K562 (cell line): ENCODE data around the gene RSPH1. TPM values are rescaled to one million over a fixed set of nuclear protein-coding genes. Genes with fewer than 3 reads are reported as not detected.

Experiments
- ARHGAP35 ChIP-seq: fragments of 450-650 bp; IDR thresholded peaks from 2 replicates; pipeline ENCODE4 v1.6.1; 2018; ENCODE audit not compliant: partially characterized antibody
- CBX5 ChIP-seq: IDR thresholded peaks from 2 replicates; pipeline ENCODE4 v1.6.1; 2014; ENCODE audit warnings: low read depth, borderline replicate concordance
- ETS2 ChIP-seq: IDR thresholded peaks from 2 replicates; pipeline ENCODE4 v1.6.1; 2016; ENCODE audit warnings: borderline replicate concordance, missing genetic modification characterization, mild to moderate bottlenecking, moderate library complexity, missing compliant biosample characterization; ENCODE audit not compliant: poor library complexity, severe bottlenecking
- HIVEP1 ChIP-seq: fragments of 250-450 bp; sonication (Bioruptor Pico); IDR thresholded peaks from 2 replicates; pipeline ENCODE4 v1.4.0; 2020; ENCODE audit warnings: mild to moderate bottlenecking
- NFE2L1 ChIP-seq: fragments of 450-650 bp; IDR thresholded peaks from 2 replicates; pipeline ENCODE4 v1.6.1; 2016; ENCODE audit warnings: missing genetic modification characterization, low read depth, mild to moderate bottlenecking, missing compliant biosample characterization, moderate library complexity, borderline replicate concordance
- POLR3A ChIP-seq: IDR thresholded peaks from 2 replicates; pipeline ENCODE4 v1.6.1; 2011; ENCODE audit warnings: borderline replicate concordance, mild to moderate bottlenecking, moderate library complexity; ENCODE audit not compliant: insufficient read length, insufficient read depth; ENCODE audit errors: extremely low read depth
- SPI1 ChIP-seq: IDR thresholded peaks from 2 replicates; pipeline ENCODE4 v1.6.1; 2011; ENCODE audit warnings: low read depth, low read length, control low read depth, borderline replicate concordance
- TAF9B ChIP-seq: fragments of 450-650 bp; IDR thresholded peaks from 2 replicates; pipeline ENCODE4 v1.6.1; 2018; ENCODE audit warnings: mild to moderate bottlenecking; ENCODE audit not compliant: partially characterized antibody
- ZC3H11A ChIP-seq: IDR thresholded peaks from 2 replicates; pipeline ENCODE4 v1.6.1; 2012; ENCODE audit warnings: low read depth, low read length, improper control_type of control experiment
- polyA plus RNA-seq, 8 experiments: library from polyadenylated mRNA; depleted of rRNA in 4 of 8; stranded (reverse) in 5 of 8; unstranded in 3 of 8; fragments of >200 nt; fragmentation: Nextera tagmentation in 2 of 8; fragmentation: Illumina TruSeq in 1 of 8; extraction: Ambion mirVana in 2 of 8; extraction: Trizol in 1 of 8; gene quantifications; 2 replicates each; pipeline versions ENCODE4 v1.2.1 to v1.2.3, GENCODE V29; 2011 to 2014; ENCODE audit warnings: inconsistent platforms in 1 of 8, missing spikeins in 1 of 8
- total RNA-seq, 7 experiments: library from RNA; depleted of rRNA in 6 of 7; stranded (reverse); fragments of >200 nt in 6 of 7; fragmentation: Illumina TruSeq in 2 of 7; extraction: Trizol in 2 of 7; gene quantifications; 2 replicates each; pipeline versions ENCODE4 v1.2.1 to v1.2.3, GENCODE V29; 2011 to 2021; ENCODE audit warnings: low replicate concordance in 1 of 7
- TF ChIP-seq, protein P1 (sequence below): fragments of 450-650 bp; IDR thresholded peaks from 2 replicates; pipeline ENCODE4 v1.6.1; 2017; ENCODE audit warnings: antibody characterized with exemption

RSPH1 gene
- total and polyA plus RNA-seq, 9 of the 15 experiments (the other 6 are each of a cell fraction or from before 2014, with no cell fraction given): 0.17 TPM; not detected in 8

DNA sequence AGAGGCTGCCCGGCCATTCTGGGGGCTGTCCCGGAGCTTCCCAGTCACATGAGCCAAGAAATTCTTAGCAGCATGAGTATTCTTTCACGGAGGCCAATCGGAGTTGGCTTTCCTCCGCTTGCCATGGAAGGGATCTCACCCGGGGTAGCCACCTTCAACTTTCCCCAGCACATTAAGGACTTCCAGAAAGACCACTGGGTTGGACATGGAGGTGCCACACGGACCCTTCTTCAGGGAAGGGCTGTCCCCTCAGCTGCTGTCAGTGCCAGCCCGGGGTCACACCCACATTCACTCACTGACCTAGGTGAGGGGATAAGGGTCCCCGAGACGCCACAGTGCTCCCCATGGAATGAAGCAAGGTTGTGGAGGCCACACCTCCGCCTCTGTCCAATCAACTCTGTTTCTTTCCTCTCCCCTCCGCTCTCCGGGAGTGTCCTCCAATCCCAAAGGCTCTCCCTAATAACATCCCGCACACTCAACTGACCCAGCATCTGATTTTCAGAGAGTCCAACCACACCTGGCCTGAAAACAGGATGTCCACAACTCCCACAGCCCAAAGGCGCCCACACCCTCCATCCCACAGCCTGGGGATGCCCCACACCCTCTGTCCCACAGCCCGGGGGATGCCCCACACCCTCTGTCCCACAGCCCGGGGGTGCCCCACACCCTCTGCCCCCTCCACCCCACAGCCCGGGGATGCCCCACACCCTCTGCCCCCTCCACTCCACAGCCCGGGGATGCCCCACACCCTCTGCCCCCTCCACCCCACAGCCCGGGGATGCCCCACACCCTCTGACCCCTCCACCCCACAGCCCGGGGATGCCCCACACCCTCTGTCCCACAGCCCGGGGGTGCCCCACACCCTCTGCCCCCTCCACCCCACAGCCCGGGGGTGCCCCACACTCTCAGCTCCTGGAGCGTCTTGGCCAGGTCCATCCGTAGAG lies 19.4 kb downstream of the RSPH1 start (continued):
- TF ChIP-seq, protein P1, sequence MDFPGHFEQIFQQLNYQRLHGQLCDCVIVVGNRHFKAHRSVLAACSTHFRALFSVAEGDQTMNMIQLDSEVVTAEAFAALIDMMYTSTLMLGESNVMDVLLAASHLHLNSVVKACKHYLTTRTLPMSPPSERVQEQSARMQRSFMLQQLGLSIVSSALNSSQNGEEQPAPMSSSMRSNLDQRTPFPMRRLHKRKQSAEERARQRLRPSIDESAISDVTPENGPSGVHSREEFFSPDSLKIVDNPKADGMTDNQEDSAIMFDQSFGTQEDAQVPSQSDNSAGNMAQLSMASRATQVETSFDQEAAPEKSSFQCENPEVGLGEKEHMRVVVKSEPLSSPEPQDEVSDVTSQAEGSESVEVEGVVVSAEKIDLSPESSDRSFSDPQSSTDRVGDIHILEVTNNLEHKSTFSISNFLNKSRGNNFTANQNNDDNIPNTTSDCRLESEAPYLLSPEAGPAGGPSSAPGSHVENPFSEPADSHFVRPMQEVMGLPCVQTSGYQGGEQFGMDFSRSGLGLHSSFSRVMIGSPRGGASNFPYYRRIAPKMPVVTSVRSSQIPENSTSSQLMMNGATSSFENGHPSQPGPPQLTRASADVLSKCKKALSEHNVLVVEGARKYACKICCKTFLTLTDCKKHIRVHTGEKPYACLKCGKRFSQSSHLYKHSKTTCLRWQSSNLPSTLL: no peak
- no peak for TF ChIP-seq ZC3H11A
- TF ChIP-seq SPI1: no peak
- no peak for TF ChIP-seq ETS2 (tag)
- TF ChIP-seq HIVEP1 (CRISPR knock-in tag): no peak
- no peak for TF ChIP-seq CBX5
- TF ChIP-seq ARHGAP35: no peak
- no peak for TF ChIP-seq NFE2L1 (tag)
- TF ChIP-seq POLR3A: no peak
- no peak for TF ChIP-seq TAF9B
